H1 (cell line): ENCODE measurements around the gene CDKN2A. TPM values are rescaled to one million over a fixed set of nuclear protein-coding genes. Genes with fewer than 3 reads are reported as not detected.

Experiments
- CTCF ChIA-PET: fragments of 300-600 bp; sonication (Branson Sonifier 250); formaldehyde crosslinking; loops from one replicate; lab custom pipeline; 2021; ENCODE audit not compliant: partially characterized antibody; lab: Charles Lee
- POLR2A ChIA-PET: fragments of 300-600 bp; sonication (Branson Sonifier 250); formaldehyde crosslinking; loops from one replicate; lab custom pipeline; 2021; ENCODE audit warnings: inconsistent platforms; ENCODE audit not compliant: partially characterized antibody; lab: Charles Lee
- DNase-seq, 2 experiments: peaks; one replicate each; pipeline versions ENCODE4 v3.0.0 to v3.0.0-alpha.2; 2010 to 2022; ENCODE audit warnings: low spot score in 2 of 2, low read depth in 1 of 2, mixed read lengths in 1 of 2
- FAIRE-seq: peaks from 2 replicates; lab custom pipeline; 2011; peaks lifted over from hg19 to GRCh38; lab: Jason Lieb, UNC
- H2AFZ ChIP-seq: 2 replicates; pipeline ENCODE4 v1.8.1; 2012; ENCODE audit warnings: low read length, inconsistent platforms
- H2AK5ac ChIP-seq: 2 replicates; pipeline ENCODE4 v1.6.1; 2013; ENCODE audit warnings: low read depth, low read length
- H2BK120ac ChIP-seq: replicated peaks from 2 replicates; pipeline ENCODE3; 2013; ENCODE audit warnings: low read depth, low read length, inconsistent platforms
- H2BK12ac ChIP-seq: 2 replicates; pipeline ENCODE4 v1.6.1; 2013; ENCODE audit warnings: low read depth, low read length
- H2BK15ac ChIP-seq: 2 replicates; pipeline ENCODE4 v1.6.1; 2013; ENCODE audit warnings: low read length
- H2BK20ac ChIP-seq: 2 replicates; pipeline ENCODE4 v1.6.1; 2013; ENCODE audit warnings: low read length
- H2BK5ac ChIP-seq: 2 replicates; pipeline ENCODE4 v1.6.1; 2013; ENCODE audit warnings: low read depth, low read length
- H3K14ac ChIP-seq: 2 replicates; pipeline ENCODE4 v1.6.1; 2013; ENCODE audit warnings: inconsistent platforms; ENCODE audit not compliant: insufficient read length
- H3K18ac ChIP-seq: 2 replicates; pipeline ENCODE4 v1.6.1; 2013; ENCODE audit warnings: low read length; ENCODE audit errors: extremely low read depth
- H3K23ac ChIP-seq: 2 replicates; pipeline ENCODE4 v1.6.1; 2013; ENCODE audit warnings: inconsistent platforms; ENCODE audit not compliant: insufficient read length
- H3K23me2 ChIP-seq: 2 replicates; pipeline ENCODE4 v1.6.1; 2013; ENCODE audit warnings: low read depth, low read length
- H3K27ac ChIP-seq: 2 replicates; pipeline ENCODE4 v1.6.1; 2011; ENCODE audit warnings: low read depth, low read length, inconsistent platforms
- H3K27me3 ChIP-seq, 4 experiments: replicated peaks in 1 of 4; 1 replicate in 1 of 4; 2 replicates in 3 of 4; pipeline versions ENCODE4 v1.6.1 to v1.8.1; 2011 to 2013; ENCODE audit warnings: low read length in 3 of 4, mild to moderate bottlenecking in 3 of 4, inconsistent platforms in 2 of 4, mixed read lengths in 2 of 4, moderate library complexity in 1 of 4; ENCODE audit not compliant: control insufficient read depth in 3 of 4, insufficient read depth in 3 of 4; ENCODE audit errors: extremely low read depth in 1 of 4
- H3K36me3 ChIP-seq, 4 experiments: 2 replicates each; pipeline versions ENCODE4 v1.6.1 to v1.8.1; 2011 to 2013; ENCODE audit warnings: mild to moderate bottlenecking in 4 of 4, low read length in 3 of 4, moderate library complexity in 2 of 4, control low read depth in 1 of 4, inconsistent platforms in 1 of 4; ENCODE audit not compliant: insufficient read depth in 4 of 4, control insufficient read depth in 2 of 4
- H3K4ac ChIP-seq: replicated peaks from 2 replicates; pipeline ENCODE3; 2013; ENCODE audit warnings: low read length, low read depth, mixed read lengths, inconsistent platforms; ENCODE audit not compliant: insufficient read length
- H3K4me1 ChIP-seq, 4 experiments: replicated peaks in 1 of 4; 1 replicate in 1 of 4; 2 replicates in 3 of 4; pipeline versions ENCODE4 v1.6.1 to v1.8.1; 2011 to 2013; ENCODE audit warnings: low read length in 3 of 4, inconsistent platforms in 2 of 4, mixed read lengths in 1 of 4; ENCODE audit not compliant: insufficient read depth in 4 of 4, control insufficient read depth in 3 of 4
- H3K4me2 ChIP-seq, 2 experiments: 2 replicates each; pipeline versions ENCODE4 v1.6.1 to v1.8.1; 2011 to 2013; ENCODE audit warnings: low read depth in 2 of 2, low read length in 2 of 2, control low read depth in 1 of 2, inconsistent platforms in 1 of 2, mild to moderate bottlenecking in 1 of 2; ENCODE audit not compliant: insufficient read depth in 1 of 2
- H3K4me3 ChIP-seq, 4 experiments: fragments of 200-600, 300-600 bp in 1 of 4; sonication (generic), shearing (Covaris generic), sonication (Bioruptor Twin) in 1 of 4; 2 replicates each; pipeline versions ENCODE4 v1.5.1 to v1.8.1; 2011 to 2016; ENCODE audit warnings: low read length in 4 of 4, low read depth in 3 of 4, control low read depth in 2 of 4, inconsistent platforms in 2 of 4, mild to moderate bottlenecking in 2 of 4, mixed read lengths in 1 of 4, moderate library complexity in 1 of 4; ENCODE audit not compliant: insufficient read depth in 2 of 4; ENCODE audit errors: extremely low read depth in 1 of 4
- H3K56ac ChIP-seq: replicated peaks from 2 replicates; pipeline ENCODE3; 2013; ENCODE audit warnings: low read depth, mild to moderate bottlenecking, mixed read lengths, low read length, inconsistent platforms; ENCODE audit not compliant: insufficient read length
- H3K79me1 ChIP-seq: 2 replicates; pipeline ENCODE4 v1.6.1; 2013; ENCODE audit warnings: low read depth, low read length, control low read depth
- H3K79me2 ChIP-seq, 2 experiments: 2 replicates each; pipeline versions ENCODE4 v1.6.1 to v1.8.1; 2012 to 2013; ENCODE audit warnings: low read length in 2 of 2, mild to moderate bottlenecking in 2 of 2, inconsistent platforms in 1 of 2; ENCODE audit not compliant: insufficient read depth in 2 of 2, control insufficient read depth in 1 of 2
- H3K9ac ChIP-seq, 4 experiments: replicated peaks in 1 of 4; 1 replicate in 1 of 4; 2 replicates in 3 of 4; pipeline versions ENCODE4 v1.6.1 to v1.8.1; 2011 to 2013; ENCODE audit warnings: low read depth in 3 of 4, low read length in 3 of 4, control low read depth in 2 of 4, mild to moderate bottlenecking in 2 of 4, moderate library complexity in 2 of 4, inconsistent platforms in 1 of 4; ENCODE audit errors: extremely low read depth in 1 of 4
- H3K9me3 ChIP-seq, 2 experiments: 2 replicates each; pipeline versions ENCODE4 v1.6.1 to v1.8.1; 2012 to 2013; ENCODE audit warnings: mild to moderate bottlenecking in 2 of 2, moderate library complexity in 2 of 2, control low read depth in 1 of 2, inconsistent platforms in 1 of 2, low read depth in 1 of 2, low read length in 1 of 2, mixed read lengths in 1 of 2; ENCODE audit not compliant: insufficient read depth in 2 of 2
- H4K20me1 ChIP-seq, 2 experiments: replicated peaks in 1 of 2; 2 replicates each; pipeline versions ENCODE3 to v1.8.1; 2011 to 2013; ENCODE audit warnings: inconsistent platforms in 2 of 2, low read length in 2 of 2, mild to moderate bottlenecking in 1 of 2; ENCODE audit not compliant: insufficient read depth in 2 of 2, control insufficient read depth in 1 of 2
- H4K5ac ChIP-seq: 2 replicates; pipeline ENCODE4 v1.6.1; 2013; ENCODE audit warnings: low read length, low read depth, mixed read lengths, inconsistent platforms; ENCODE audit not compliant: insufficient read length
- H4K8ac ChIP-seq: 2 replicates; pipeline ENCODE4 v1.8.0; 2013; ENCODE audit warnings: mild to moderate bottlenecking, moderate library complexity, low read length, inconsistent platforms; ENCODE audit not compliant: insufficient read depth; ENCODE audit errors: extremely low read depth
- H4K91ac ChIP-seq: replicated peaks from 2 replicates; pipeline ENCODE3; 2013; ENCODE audit warnings: low read length, mixed read lengths, inconsistent platforms; ENCODE audit not compliant: insufficient read length
- CTBP2 ChIP-seq: IDR thresholded peaks from 2 replicates; pipeline ENCODE4 v1.7.0; 2011; ENCODE audit warnings: borderline replicate concordance, mild to moderate bottlenecking, moderate library complexity, mixed read lengths, low read length; ENCODE audit not compliant: insufficient read depth, insufficient read length
- JUND ChIP-seq: IDR thresholded peaks from 2 replicates; pipeline ENCODE4 v1.6.1; 2011; ENCODE audit warnings: mild to moderate bottlenecking, improper control_type of control experiment, low read length
- MAFK ChIP-seq: IDR thresholded peaks from 2 replicates; pipeline ENCODE4 v1.6.1; 2012; ENCODE audit warnings: low read depth, mild to moderate bottlenecking, improper control_type of control experiment, low read length
- RXRA ChIP-seq: IDR thresholded peaks from 2 replicates; pipeline ENCODE4 v1.6.1; 2011; ENCODE audit warnings: low read depth, mild to moderate bottlenecking, low read length, moderate library complexity; ENCODE audit not compliant: insufficient read depth
- polyA plus RNA-seq, 7 experiments: library from polyadenylated mRNA; depleted of rRNA in 3 of 7; stranded (reverse) in 5 of 7; unstranded in 2 of 7; fragments of >200 nt in 5 of 7; fragments of 200-250 nt in 2 of 7; gene quantifications; 1 replicate in 5 of 7; 2 replicates in 1 of 7; 4 replicates in 1 of 7; pipeline versions ENCODE4 v1.2.1 to v1.2.3, GENCODE V29; 2011 to 2013; ENCODE audit warnings: missing spikeins in 2 of 7, mixed read lengths in 2 of 7
- total RNA-seq: library from RNA; stranded (reverse); fragmentation: NEBNext Ultra II Directional; extraction: Animal tissue kit (Norgen Biotek cat#: 25700); gene quantifications from 2 replicates; pipeline ENCODE4 v1.2.1, GENCODE V29; 2021

CDKN2A gene
- total and polyA plus RNA-seq, 2 of the 8 experiments (the other 6 are each of a cell fraction or from before 2014, with no cell fraction given): 0.51 to 0.73 TPM

GRCh38 chr9:21984101-21984500 lies 10.1 kb downstream of the CDKN2A start:
- Histone ChIP-seq H3K79me1 (no peaks in the 10 kb centered on the region), H2AFZ (no peak overlapping the region), H3K23me2 (no peaks in the 10 kb centered on the region), H2AK5ac (no peak overlapping the region), H3K4me3 (no peak overlapping the region), H3K56ac (no peak overlapping the region), H3K4me2 (no peak overlapping the region), H3K9me3 (no peaks in the 10 kb centered on the region), H4K8ac (no peak overlapping the region), H3K79me2 (no peaks in the 10 kb centered on the region), H2BK15ac (no peak overlapping the region), H2BK20ac (no peak overlapping the region), H3K36me3 (no peaks in the 10 kb centered on the region), H4K91ac (no peak overlapping the region), H3K9ac (no peak overlapping the region), H2BK12ac (no peak overlapping the region), H3K14ac (no peak overlapping the region), H3K4me1 (no peaks in the 10 kb centered on the region), H2BK5ac (no peak overlapping the region), H4K20me1 (no peaks in the 10 kb centered on the region), H3K27ac (no peak overlapping the region), H2BK120ac (no peak overlapping the region), H4K5ac (no peak overlapping the region), H3K27me3 (peaks cover 17 to 52% (median 27%) of the 10 kb centered on the region in 4 experiments), H3K18ac (no peak overlapping the region), H3K23ac (no peak overlapping the region), H3K4ac (no peak overlapping the region)
- no peak for TF ChIP-seq CTBP2
- no peak for TF ChIP-seq RXRA
- no peak for TF ChIP-seq MAFK
- TF ChIP-seq JUND: no peak
- no peak for FAIRE-seq
- DNase-seq: no peak
- CTCF ChIA-PET: interaction anchor here (1.9 to 2.4 kb wide), 2 partner anchors 15 to 25 kb away, joined by 9 to 14 read pairs; partner anchors contain the start of gene CDKN2B
- POLR2A ChIA-PET: no interaction called here
